K562 (cell line): Measurements from ENCODE around the gene APC2. TPM values are rescaled to one million over a fixed set of nuclear protein-coding genes. Genes with fewer than 3 reads are reported as not detected.

Source experiments
- ARID2 ChIP-seq: fragments of 450-650 bp; IDR thresholded peaks from 2 replicates; pipeline ENCODE4 v1.6.1; 2017; ENCODE audit warnings: antibody characterized with exemption, mild to moderate bottlenecking
- C11orf30 ChIP-seq: fragments of 450-650 bp; IDR thresholded peaks from 2 replicates; pipeline ENCODE4 v1.6.1; 2016; ENCODE audit warnings: low read depth, mild to moderate bottlenecking
- CTCF ChIP-seq, 3 experiments: IDR thresholded peaks in 2 of 3; conservative IDR thresholded peaks in 1 of 3; 2 replicates each; pipeline ENCODE4 v1.5.1; 2011 to 2012; ENCODE audit warnings: low read length in 3 of 3, mild to moderate bottlenecking in 3 of 3, control low read depth in 2 of 3, improper control_type of control experiment in 1 of 3, inconsistent platforms in 1 of 3, low read depth in 1 of 3, mixed read lengths in 1 of 3, moderate library complexity in 1 of 3; ENCODE audit not compliant: insufficient read depth in 2 of 3
- DPF2 ChIP-seq: fragments of 450-650 bp; IDR thresholded peaks from 2 replicates; pipeline ENCODE4 v1.6.1; 2016
- FOSL1 ChIP-seq: fragments of 200-800 bp; sonication (Bioruptor generic); conservative IDR thresholded peaks from 2 replicates; pipeline ENCODE4 v1.6.1; 2016; ENCODE audit warnings: missing genetic modification characterization, missing compliant biosample characterization
- HDAC2 ChIP-seq: fragments of 450-650 bp; IDR thresholded peaks from 2 replicates; pipeline ENCODE4 v1.6.1; 2016; ENCODE audit warnings: mild to moderate bottlenecking
- ILF3 ChIP-seq: fragments of 450-650 bp; IDR thresholded peaks from 2 replicates; pipeline ENCODE4 v1.6.1; 2018; ENCODE audit warnings: antibody characterized with exemption, mild to moderate bottlenecking, moderate library complexity, borderline replicate concordance
- KDM2B ChIP-seq: fragments of 250-450 bp; sonication (Bioruptor Pico); IDR thresholded peaks from 2 replicates; pipeline ENCODE4 v1.8.0; 2021; ENCODE audit warnings: mild to moderate bottlenecking, moderate library complexity
- MYBL2 ChIP-seq, 2 experiments: fragments of 450-650 bp in 1 of 2; sonication (generic) in 1 of 2; formaldehyde crosslinking in 1 of 2; IDR thresholded peaks; 2 replicates each; pipeline versions ENCODE4 v1.6.1 to v1.8.1; 2017 to 2022; ENCODE audit warnings: borderline replicate concordance in 1 of 2, inconsistent platforms in 1 of 2, low read depth in 1 of 2, mild to moderate bottlenecking in 1 of 2, missing genetic modification reagents in 1 of 2, moderate library complexity in 1 of 2
- NFE2 ChIP-seq: IDR thresholded peaks from 2 replicates; pipeline ENCODE4 v1.6.1; 2014; ENCODE audit warnings: antibody characterized with exemption, low read depth
- POLR2G ChIP-seq: fragments of 200-400 bp; formaldehyde crosslinking; IDR thresholded peaks from 2 replicates; pipeline ENCODE4 v1.6.1; 2017; ENCODE audit warnings: low read depth, mild to moderate bottlenecking, antibody characterized with exemption, low read length, moderate library complexity
- RBM22 ChIP-seq: fragments of 200-400 bp; formaldehyde crosslinking; IDR thresholded peaks from 2 replicates; pipeline ENCODE4 v1.6.1; 2018; ENCODE audit warnings: low read length, low read depth; ENCODE audit not compliant: poor library complexity, severe bottlenecking
- SAFB ChIP-seq: fragments of 200-400 bp; formaldehyde crosslinking; IDR thresholded peaks from 2 replicates; pipeline ENCODE4 v1.6.1; 2017; ENCODE audit warnings: low read depth, low read length, borderline replicate concordance
- SMARCA4 ChIP-seq: fragments of 450-650 bp; IDR thresholded peaks from 2 replicates; pipeline ENCODE4 v1.6.1; 2016
- SUPT5H ChIP-seq: fragments of 450-650 bp; IDR thresholded peaks from 2 replicates; pipeline ENCODE4 v1.6.1; 2016
- TEAD1 ChIP-seq, 2 experiments: fragments of 450-650 bp in 1 of 2; sonication (generic) in 1 of 2; formaldehyde crosslinking; IDR thresholded peaks; 2 replicates each; pipeline versions ENCODE4 v1.4.0 to v1.8.0; 2020 to 2022; ENCODE audit warnings: mild to moderate bottlenecking in 2 of 2, missing genetic modification reagents in 1 of 2
- TEAD2 ChIP-seq: fragments of 450-650 bp; IDR thresholded peaks from 2 replicates; pipeline ENCODE4 v1.6.1; 2016; ENCODE audit warnings: missing genetic modification characterization, control low read depth, missing compliant biosample characterization
- USF1 ChIP-seq: sonication (generic); formaldehyde crosslinking; IDR thresholded peaks from 2 replicates; pipeline ENCODE4 v1.9.0; 2022; ENCODE audit warnings: mild to moderate bottlenecking, missing genetic modification reagents
- ZNF134 ChIP-seq: fragments of 250-450 bp; sonication (Bioruptor Pico); conservative IDR thresholded peaks from 2 replicates; pipeline ENCODE4 v1.4.0; 2020
- ZNF232 ChIP-seq: sonication (generic); formaldehyde crosslinking; IDR thresholded peaks from 2 replicates; pipeline ENCODE4 v1.8.0; 2022; ENCODE audit warnings: mild to moderate bottlenecking, missing genetic modification reagents
- polyA plus RNA-seq, 8 experiments: library from polyadenylated mRNA; depleted of rRNA in 4 of 8; stranded (reverse) in 5 of 8; unstranded in 3 of 8; fragments of >200 nt; fragmentation: Nextera tagmentation in 2 of 8; fragmentation: Illumina TruSeq in 1 of 8; extraction: Ambion mirVana in 2 of 8; extraction: Trizol in 1 of 8; gene quantifications; 2 replicates each; pipeline versions ENCODE4 v1.2.1 to v1.2.3, GENCODE V29; 2011 to 2014; ENCODE audit warnings: inconsistent platforms in 1 of 8, missing spikeins in 1 of 8
- total RNA-seq, 7 experiments: library from RNA; depleted of rRNA in 6 of 7; stranded (reverse); fragments of >200 nt in 6 of 7; fragmentation: Illumina TruSeq in 2 of 7; extraction: Trizol in 2 of 7; gene quantifications; 2 replicates each; pipeline versions ENCODE4 v1.2.1 to v1.2.3, GENCODE V29; 2011 to 2021; ENCODE audit warnings: low replicate concordance in 1 of 7
- TF ChIP-seq, protein P1 (sequence below): fragments of 450-650 bp; IDR thresholded peaks from 2 replicates; pipeline ENCODE4 v1.6.1; 2016; ENCODE audit warnings: borderline replicate concordance
- TF ChIP-seq, protein P2 (sequence below), 2 experiments: fragments of 250-450 bp in 1 of 2; fragments of 450-650 bp in 1 of 2; sonication (Bioruptor Pico) in 1 of 2; IDR thresholded peaks; 2 replicates each; pipeline versions ENCODE4 v1.6.1 to v1.8.0; 2016 to 2021; ENCODE audit warnings: mild to moderate bottlenecking in 2 of 2, moderate library complexity in 2 of 2, missing compliant biosample characterization in 1 of 2, missing genetic modification characterization in 1 of 2

Gene APC2
- total and polyA plus RNA-seq, 9 of the 15 experiments (the other 6 are each of a cell fraction or from before 2014, with no cell fraction given): 0.01 to 0.40 (median 0.05) TPM; not detected in 3

GRCh38 chr19:1406774-1407527 lies 43.0 kb upstream of the APC2 start (continued):
- 0 out of 2 replicates have a peak, but pooled peaks have one; percentile 73 for TF ChIP-seq ZNF232 (CRISPR knock-in tag)
- peak; percentile 69 for TF ChIP-seq DPF2
- peak; percentile 37 to 67 (median 64); a peak in 5 of 6 replicates for TF ChIP-seq CTCF (IDR thresholded peaks at IDR 0.05 in 2 of 3, conservative IDR thresholded peaks at IDR 0.05 in 1 of 3; ENCODE audit: insufficient read depth in 2 of 3, low read depth in 1 of 3, low read length in 3 of 3)
- no peak for TF ChIP-seq MYBL2 (IDR thresholded peaks at IDR 0.05; ENCODE audit: low read depth)
- no peak for TF ChIP-seq MYBL2 (CRISPR knock-in tag; IDR thresholded peaks at IDR 0.05; ENCODE audit: borderline replicate concordance)
- TF ChIP-seq ARID2: no peak
- no peak for TF ChIP-seq ILF3
- peak; percentile 10; the same call in 1 of the 2 replicates for TF ChIP-seq NFE2
- TF ChIP-seq FOSL1 (tag): peak; percentile 72
- no peak for TF ChIP-seq TEAD2 (tag)
- no peak for TF ChIP-seq RBM22
- peak; percentile 70 for TF ChIP-seq SUPT5H
- TF ChIP-seq C11orf30: no peak
- no peak for TF ChIP-seq ZNF134
- TF ChIP-seq TEAD1 (CRISPR knock-in tag; IDR thresholded peaks at IDR 0.05): peak in 1 of 2 experiments; percentile 76; a peak in 1 of 4 replicates
- TF ChIP-seq KDM2B (CRISPR knock-in tag): peak; percentile 42; the same call in 1 of the 2 replicates
- peak; percentile 92 for TF ChIP-seq SAFB
- TF ChIP-seq HDAC2: peak; percentile 77
- peak; percentile 88 for TF ChIP-seq POLR2G
- TF ChIP-seq USF1 (CRISPR knock-in tag): peak; percentile 78
- TF ChIP-seq, protein P1, sequence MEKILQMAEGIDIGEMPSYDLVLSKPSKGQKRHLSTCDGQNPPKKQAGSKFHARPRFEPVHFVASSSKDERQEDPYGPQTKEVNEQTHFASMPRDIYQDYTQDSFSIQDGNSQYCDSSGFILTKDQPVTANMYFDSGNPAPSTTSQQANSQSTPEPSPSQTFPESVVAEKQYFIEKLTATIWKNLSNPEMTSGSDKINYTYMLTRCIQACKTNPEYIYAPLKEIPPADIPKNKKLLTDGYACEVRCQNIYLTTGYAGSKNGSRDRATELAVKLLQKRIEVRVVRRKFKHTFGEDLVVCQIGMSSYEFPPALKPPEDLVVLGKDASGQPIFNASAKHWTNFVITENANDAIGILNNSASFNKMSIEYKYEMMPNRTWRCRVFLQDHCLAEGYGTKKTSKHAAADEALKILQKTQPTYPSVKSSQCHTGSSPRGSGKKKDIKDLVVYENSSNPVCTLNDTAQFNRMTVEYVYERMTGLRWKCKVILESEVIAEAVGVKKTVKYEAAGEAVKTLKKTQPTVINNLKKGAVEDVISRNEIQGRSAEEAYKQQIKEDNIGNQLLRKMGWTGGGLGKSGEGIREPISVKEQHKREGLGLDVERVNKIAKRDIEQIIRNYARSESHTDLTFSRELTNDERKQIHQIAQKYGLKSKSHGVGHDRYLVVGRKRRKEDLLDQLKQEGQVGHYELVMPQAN: peak; percentile 65; the same call in 1 of the 2 replicates
- TF ChIP-seq SMARCA4: peak; percentile 67
- TF ChIP-seq, protein P2, sequence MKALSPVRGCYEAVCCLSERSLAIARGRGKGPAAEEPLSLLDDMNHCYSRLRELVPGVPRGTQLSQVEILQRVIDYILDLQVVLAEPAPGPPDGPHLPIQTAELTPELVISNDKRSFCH (CRISPR knock-in tag; IDR thresholded peaks at IDR 0.05): no peak
- TF ChIP-seq, protein P2 (tag; IDR thresholded peaks at IDR 0.05): peak; percentile 87
